ENCODE measurements around the gene ZSCAN5A.
"Not testable (repeated sequence)": the region's sequence is repeated elsewhere in the genome, so short reads cannot be mapped to it uniquely, and the experiment has no call there.

Gene ZSCAN5A

DNA sequence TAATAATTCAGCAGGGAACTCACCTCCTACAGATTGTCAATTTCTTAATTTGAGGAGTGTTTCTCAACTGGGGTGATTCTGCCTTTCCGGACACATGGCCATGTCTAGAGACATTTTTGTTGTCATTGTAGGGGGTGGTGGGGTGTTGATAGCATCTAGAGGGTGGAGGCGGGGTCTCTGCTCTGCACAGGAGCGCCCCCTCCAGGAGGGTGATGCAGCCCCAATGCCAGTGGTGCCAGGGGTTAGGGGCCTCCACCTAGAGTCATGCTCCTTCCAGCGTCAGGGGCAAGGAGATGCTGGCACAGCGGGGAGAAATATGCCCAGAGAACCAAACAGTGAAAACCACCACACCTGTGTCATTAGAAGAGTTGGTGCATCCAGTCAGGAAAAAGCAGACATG lies 107.1 kb downstream of the ZSCAN5A start:
- not testable (repeated sequence) for DNase-seq (ENCODE audit: low read depth)

DNA sequence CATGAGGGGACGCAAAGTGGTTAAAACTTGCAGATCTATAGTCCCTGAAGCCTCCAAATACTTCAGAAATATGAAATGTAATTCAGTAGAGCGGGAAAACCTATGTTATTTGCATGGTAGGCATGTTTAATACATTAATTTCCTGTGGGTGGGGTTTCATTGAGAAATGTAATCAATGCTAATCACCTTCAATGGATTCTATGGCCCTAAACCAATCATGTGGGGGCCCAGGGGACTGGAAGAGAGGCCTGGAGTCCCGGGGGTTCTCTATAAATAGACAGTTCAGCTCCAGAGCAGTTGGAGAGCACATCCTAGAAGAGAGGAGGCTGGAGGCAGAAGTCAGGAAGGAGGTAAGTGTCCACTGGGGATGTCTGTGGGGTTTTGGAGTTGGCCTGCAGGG lies 112.7 kb downstream of the ZSCAN5A start, which contains the start of gene ZSCAN5C:
ZSCAN5C (plus strand) TSS at position 301 of the 400 bp plus-strand sequence. CDS start 3,641 bp downstream, outside the sequence.
- DNase-seq (ENCODE audit: low read depth): no peak

DNA sequence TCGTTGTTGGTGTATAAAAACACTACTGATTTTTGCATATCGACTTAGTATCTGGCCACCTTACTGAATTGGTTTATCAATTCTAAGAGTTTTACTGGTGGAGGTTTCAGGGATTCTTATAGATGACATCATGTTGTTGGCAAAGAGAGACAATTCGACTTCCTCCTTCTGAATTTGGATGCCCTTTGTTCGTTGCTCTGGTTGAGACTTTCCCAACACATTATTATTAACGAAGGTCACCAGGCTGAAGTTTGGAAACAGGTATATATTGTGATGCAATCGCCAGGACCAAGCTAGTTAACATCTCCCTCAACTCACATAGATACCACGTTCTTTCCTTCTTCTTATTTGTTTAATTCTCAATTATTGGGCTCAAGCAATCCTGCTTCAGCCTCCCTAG lies 115.0 kb downstream of the ZSCAN5A start:
- DNase-seq (ENCODE audit: low read depth): no peak

DNA sequence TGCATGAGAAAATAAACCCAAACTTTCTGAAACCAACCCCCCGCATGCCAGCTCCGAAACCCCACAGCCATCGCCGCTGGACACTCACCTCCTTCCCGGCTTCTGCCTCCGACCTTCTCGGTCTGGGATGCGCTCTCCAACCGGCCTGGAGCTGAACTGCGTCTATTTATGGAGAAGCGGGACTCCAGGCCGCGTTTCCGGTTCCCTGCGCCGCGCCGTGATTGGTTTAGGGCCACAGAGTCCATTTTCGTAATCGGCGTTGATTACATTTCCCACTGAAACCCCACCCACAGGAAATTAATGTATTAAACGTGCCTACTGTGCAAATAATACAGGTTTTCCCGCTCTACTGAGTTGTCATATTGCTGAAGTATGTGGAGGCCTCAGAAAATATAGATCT lies 117.0 kb downstream of the ZSCAN5A start, which contains the start of gene ZSCAN5B:
ZSCAN5B (minus strand) TSS at position 138 of the 400 bp plus-strand sequence. CDS start 4,731 bp downstream, outside the sequence.
- not testable (repeated sequence) for DNase-seq (ENCODE audit: low read depth)

DNA sequence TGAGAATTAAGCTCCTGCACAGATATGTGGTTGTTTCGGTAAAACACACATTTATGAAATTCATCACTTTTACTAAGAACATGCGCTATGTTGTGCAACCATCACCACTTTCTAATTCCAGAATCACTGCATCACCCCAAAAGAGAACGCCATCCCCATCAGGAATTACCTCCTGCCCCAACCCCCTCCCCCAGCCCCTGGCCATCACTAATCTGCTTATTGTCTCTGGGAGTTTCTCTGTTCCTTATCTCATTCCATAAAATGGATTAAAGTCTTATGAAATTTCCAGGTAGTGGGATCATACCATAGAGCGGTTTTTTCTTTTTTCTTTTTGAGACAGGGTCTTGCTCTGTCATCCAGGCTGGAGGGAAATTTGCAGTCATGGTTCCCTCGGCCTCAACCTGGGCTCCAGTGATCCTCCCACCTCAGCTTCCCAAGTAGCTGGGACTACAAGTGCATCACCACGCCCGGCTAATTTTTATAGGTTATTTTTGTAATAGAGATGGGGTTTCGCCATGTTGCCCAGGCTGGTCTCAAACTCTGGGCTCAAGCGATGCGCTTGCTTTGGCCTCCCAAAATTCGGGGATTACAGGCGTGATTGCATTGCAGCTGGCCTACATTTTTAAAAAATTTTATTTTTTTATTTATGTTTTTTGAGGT lies 120.5 kb downstream of the ZSCAN5A start:
- no peak for DNase-seq (ENCODE audit: low read depth)

DNA sequence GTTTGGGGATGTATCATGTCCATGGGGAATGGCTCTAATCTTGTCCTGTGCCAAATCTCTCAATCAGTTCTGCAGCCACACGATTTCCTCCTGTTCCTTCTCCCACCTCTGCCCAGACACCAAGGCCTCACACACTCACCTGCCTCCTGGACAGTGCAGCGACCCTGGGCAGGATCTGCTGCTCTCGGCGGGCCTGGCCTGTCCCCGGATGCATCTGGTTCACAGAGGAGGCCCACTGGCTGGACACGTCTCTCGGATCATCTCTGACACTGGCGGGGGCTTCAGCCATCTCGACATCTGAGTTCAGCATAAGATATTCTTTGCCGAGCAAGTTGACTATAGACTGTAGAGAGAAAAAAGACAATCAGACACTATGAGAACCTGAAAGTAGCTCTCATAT lies 122.9 kb downstream of the ZSCAN5A start:
- no peak for DNase-seq (ENCODE audit: low read depth)

DNA sequence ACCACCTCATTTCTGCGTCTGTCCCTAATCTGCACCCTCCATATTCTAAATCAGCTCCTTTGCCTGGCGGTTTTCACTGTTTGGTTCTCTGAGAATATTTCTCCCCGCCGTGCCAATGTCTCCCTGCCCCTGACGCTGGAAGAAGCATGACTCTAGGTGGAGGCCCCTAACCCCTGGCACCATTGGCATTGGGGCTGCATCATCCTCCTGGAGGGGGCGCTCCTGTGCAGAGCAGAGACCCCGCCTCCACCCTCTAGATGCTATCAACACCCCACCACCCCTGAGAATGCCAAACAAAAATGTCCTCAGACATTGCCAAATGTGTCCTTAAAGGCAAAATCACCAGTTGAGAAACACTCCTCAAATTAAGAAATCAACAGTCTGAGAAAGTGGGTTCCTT lies 123.5 kb downstream of the ZSCAN5A start:
- DNase-seq (ENCODE audit: low read depth): no peak

DNA sequence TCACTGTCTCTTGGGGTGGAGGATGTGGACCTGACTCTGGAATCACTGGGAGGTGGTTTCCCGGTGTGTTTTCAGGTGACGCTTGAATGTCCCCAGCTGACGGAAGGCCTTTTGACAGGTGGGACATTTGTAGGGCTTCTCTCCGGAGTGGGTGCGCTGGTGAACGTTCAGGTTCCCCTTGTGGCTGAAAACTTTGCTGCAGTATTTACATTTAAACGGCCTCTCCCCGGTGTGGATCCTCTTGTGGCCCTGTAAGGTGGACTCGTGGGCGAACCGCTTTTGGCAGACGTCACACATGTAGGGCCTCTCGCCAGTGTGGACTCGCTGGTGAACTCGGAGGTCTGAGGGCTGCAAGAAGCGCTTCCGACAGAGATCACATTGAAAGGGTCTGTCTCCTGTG lies 124.9 kb downstream of the ZSCAN5A start:
- no peak for DNase-seq (ENCODE audit: low read depth)

DNA sequence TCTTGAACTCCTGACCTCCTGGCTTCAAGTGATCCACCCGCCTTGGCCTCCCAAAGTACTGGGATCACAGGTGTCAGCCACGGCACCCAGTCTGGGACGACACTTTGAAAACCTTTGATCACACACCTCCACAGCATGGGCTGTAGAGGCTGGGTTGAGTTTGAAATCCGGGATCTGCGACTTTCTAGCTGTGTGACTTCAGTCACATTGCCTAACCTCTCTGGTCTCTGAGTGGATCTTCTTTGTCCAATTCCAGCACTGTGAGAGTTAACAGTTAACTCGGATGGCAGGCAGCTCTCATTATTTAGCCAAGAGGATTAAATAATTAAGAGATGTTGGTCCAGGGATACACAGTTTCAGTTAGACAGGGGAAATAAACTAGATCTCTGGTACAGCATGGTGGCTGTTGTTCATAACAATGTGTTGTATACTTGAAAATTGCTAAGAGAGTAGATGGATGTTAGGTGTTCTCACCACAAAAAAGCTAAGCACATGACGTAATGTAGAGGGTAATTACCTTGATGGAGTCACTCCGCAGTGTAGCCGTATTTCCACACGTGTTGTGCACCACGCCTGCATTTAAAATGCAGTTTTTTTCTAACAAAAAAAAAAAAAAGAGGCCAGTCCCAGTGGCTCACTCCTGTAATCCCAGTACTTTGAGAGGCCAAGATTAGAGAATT lies 136.9 kb downstream of the ZSCAN5A start:
- DNase-seq (ENCODE audit: low read depth): no peak

DNA sequence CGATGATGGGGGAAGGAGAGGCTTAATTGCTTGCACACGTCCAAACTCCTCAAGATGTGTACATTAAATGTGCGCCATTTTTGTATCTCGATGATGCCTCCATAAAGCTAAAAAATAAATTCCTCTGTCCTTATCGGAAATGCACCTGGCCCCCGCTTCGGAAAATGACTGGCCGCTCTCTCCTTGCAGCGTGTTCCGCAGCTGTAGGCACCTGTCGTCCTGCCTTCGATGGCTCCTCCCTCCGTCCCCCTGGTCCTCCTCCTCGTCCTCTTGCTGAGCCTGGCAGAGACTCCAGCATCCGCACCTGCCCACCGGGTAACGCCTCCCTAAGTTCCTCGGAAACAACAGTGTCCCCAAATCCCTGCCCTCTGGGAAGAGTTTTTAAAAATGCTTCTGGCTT lies 137.8 kb downstream of the ZSCAN5A start:
- no peak for DNase-seq (ENCODE audit: low read depth)

DNA sequence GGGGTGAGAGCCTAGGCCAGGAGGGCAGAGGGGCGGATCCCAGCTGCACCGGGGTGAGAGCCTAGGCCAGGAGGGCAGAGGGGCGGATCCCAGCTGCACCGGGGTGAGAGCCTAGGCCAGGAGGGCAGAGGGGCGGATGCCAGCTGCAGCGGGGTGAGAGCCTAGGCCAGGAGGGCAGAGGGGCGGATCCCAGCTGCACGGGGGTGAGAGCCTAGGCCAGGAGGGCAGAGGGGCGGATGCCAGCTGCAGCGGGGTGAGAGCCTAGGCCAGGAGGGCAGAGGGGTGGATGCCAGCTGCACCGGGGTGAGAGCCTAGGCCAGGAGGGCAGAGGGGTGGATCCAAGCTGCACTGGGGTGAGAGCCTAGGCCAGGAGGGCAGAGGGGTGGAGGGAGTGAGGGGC lies 138.3 kb downstream of the ZSCAN5A start:
- not testable (repeated sequence) for DNase-seq (ENCODE audit: low read depth)

DNA sequence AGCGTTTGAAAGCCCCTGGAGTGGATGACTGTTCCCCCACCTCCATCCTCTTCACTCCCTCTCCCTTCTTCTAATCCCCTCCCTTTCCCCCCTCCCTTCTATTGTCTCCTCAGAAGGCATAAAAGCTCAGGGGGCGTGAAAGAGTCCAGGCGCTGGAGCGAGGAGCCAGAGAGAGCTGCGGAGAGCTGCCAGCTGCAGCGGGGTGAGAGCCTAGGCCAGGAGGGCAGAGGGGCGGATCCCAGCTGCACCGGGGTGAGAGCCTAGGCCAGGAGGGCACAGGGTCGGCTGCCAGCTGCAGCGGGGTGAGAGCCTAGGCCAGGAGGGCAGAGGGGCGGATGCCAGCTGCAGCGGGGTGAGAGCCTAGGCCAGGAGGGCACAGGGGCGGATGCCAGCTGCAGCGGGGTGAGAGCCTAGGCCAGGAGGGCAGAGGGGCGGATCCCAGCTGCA lies 138.8 kb downstream of the ZSCAN5A start, which contains the start of gene GALP:
GALP (plus strand) TSS at position 148 of the 447 bp plus-strand sequence. CDS start 1,101 bp downstream, outside the sequence.
- not testable (repeated sequence) for DNase-seq (ENCODE audit: low read depth)

DNA sequence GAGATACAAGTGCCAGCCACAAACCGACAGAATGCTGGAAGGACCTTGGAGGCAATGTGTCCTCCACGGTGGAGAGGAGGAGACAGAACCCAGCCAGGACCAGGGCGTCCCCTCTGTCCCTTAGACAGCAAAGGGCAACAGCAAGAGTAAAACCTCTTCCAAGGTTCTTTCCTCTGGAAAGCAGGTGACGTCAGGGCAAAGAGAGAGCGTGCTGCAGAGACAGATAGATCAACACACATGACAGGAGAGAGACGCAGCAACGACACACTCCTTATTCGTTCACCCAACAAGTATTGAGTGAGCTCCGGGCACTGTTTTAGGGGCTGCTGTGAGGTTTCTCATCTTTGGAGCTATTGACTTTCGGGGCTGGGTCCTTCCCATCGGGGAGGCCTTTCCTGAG lies 140.1 kb downstream of the ZSCAN5A start:
- DNase-seq (ENCODE audit: low read depth): no peak

DNA sequence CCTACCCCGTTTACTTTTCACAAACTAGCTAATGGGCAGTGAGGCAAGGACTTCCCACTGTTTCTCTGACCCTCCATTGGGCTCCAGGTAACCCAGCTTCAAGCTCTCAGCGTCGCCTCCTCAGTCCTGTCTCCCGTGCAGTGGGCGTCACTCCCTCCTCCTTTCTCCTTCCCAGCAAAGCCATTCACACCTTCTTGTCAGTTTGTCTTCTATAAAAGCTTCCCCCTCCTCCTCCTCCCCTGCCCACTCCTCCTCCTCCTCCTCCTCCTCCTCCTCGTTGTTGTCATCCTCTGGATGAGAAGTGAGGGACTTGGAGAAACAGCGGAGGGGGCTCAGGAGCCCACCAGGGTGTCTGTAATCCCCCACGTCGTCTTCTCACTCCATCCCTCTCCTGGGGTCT lies 140.6 kb downstream of the ZSCAN5A start:
- no peak for DNase-seq (ENCODE audit: low read depth)

Measured in ELR (cell line).